Measurements from ENCODE around the gene NEK4.

- TF ChIP-seq CTCF (IDR thresholded peaks at IDR 0.05; ENCODE audit: low read length) (no peak), EZH2 (optimal IDR thresholded peaks at IDR 0.05; ENCODE audit: low read depth, low read length) (no peak)
These were observed 81.6 kb downstream of the NEK4 start for GRCh38 chr3:52689151-52689550.

All from MM.1S (cell line).